Hematopoietic multipotent progenitor cell treated with erythropoietin and hydrocortisone succinate and interleukin-3 and kit ligand, for 4 days (in vitro differentiated cells): Measurements from ENCODE around the gene PREX1.
"Not testable (repeated sequence)": the region's sequence is repeated elsewhere in the genome, so short reads cannot be mapped to it uniquely, and the experiment has no call there.

Source experiments
- DNase-seq: peaks from one replicate; pipeline ENCODE4 v3.0.0-alpha.2; 2015

The PREX1 gene

DNA sequence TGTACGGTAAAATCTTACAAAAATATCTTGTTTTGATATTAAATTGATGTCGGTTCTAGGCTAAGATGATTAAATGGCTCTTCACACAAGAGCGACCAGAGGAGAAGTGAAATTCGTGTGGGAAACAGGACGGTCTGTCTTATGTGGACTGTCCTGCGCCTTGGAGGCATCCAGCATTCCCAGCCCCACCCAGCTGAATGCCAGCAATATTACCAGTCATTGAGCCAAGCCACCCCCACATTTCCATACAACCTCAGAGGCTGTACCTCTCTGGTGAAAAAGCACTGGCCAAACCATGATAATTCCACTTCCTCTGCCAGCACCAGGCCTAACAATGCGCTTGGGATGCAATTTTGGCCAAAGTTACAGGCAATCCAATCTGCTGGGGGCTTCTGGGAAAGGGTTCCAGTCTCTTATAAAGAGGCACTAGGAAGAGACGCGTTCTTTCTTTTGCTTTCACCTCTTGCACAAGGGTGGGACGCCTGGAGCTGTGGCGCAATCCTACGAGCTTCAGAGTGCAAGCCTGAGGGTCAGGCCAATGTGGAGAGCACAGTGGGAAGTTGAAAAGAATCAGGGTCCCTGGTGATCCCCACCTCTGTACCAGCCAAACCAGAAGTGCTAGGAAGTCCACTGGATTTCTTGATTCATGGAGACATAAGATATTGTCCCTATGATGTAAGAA, 213.1 kb downstream of the PREX1 start:
- peak; percentile 17 for DNase-seq

GRCh38 chr20:48613926-48614325, 213.9 kb downstream of the PREX1 start:
- no peak for DNase-seq

- no peak for DNase-seq
Measured at GRCh38 chr20:48612335-48612734, 215.5 kb downstream of the PREX1 start.

- DNase-seq: no peak
Measured at GRCh38 chr20:48610996-48611395, 216.8 kb downstream of the PREX1 start.

- DNase-seq: no peak
Measured at GRCh38 chr20:48609491-48609978, 218.3 kb downstream of the PREX1 start.

DNA sequence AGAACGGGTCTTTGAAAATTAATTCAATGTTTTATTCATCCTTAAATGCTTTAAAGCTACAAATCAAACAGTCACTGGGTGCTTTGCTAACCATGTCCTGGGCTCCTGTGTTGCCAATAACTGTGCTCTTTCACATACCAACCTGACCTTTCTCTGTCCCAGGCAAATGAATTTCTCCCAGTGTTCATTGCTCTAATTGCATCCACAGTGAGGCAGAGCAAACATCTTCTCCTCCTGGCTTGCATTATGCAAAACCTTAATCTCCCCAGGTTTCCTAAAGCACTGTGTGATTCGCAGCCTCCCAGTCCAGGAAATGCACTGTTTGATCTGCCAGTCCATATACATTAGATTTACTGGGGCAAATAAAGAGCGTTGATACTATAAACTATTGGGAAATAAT, 219.0 kb downstream of the PREX1 start:
- no peak for DNase-seq

- DNase-seq: no peak
Measured at GRCh38 chr20:48607544-48607865, 220.3 kb downstream of the PREX1 start.

- no peak for DNase-seq
Measured at GRCh38 chr20:48606841-48607543, 220.8 kb downstream of the PREX1 start.

- DNase-seq: no peak
Measured at GRCh38 chr20:48606172-48606840, 221.5 kb downstream of the PREX1 start.

DNA sequence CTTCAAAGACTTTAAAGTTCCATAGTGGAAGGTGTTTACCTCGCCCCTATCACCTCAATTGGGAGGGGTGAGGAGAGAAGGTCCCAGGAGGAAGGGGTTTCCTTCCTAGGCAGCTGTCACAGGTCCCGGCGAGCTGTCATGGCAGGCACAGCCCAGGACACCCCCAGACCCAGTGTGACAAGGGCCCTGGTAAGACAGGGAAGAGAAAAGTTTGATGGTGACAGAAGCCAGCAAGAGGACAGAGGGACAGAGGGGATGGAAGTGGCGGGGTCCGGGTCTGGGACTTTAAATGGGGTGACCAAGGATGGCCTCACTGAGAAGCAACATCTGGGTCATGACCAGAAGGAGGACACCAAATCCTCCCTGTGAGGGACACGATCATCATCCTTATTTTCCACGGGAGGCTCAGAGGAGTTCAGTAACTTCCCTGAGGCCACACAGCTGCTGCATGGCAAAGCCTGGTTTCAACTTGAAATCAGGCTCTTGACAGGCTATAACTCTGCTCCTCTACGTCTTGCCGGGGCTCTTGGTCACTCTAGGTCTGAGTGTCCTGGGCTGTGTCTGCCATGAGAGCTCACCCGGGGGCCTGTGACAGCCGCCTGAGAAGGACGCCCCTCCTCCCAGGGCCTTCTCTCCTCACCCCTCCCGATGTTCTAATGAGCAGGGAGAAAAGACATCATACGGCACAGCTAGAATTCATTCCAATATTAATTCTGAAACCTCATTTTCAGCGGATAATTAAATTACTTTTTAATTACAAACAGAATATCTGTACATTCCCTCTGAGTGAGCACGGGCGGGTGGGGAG, 222.2 kb downstream of the PREX1 start:
- DNase-seq: no peak

DNA sequence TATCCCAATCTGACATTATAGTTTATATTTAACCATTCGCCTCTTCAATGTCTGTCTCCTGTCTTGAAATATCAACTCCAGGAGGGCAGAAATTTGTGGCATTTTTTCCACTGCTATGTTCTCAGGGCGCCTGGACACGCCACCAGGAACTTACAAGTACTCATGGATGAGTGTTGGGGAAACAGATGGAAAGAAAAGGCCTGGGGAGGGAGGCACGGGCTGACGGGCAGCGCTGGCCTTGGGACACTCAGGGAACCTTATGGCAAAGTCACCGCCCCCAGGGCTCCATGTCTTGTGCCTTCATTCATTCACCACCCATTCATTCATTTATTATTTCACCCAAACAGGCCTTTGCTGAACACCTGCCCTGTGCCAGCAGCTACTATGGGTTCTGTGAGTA, 222.9 kb downstream of the PREX1 start:
- no peak for DNase-seq

GRCh38 chr20:48604426-48604825, 223.4 kb downstream of the PREX1 start:
- DNase-seq: no peak

GRCh38 chr20:48603819-48604405, 223.9 kb downstream of the PREX1 start:
- no peak for DNase-seq

GRCh38 chr20:48603116-48603818, 224.5 kb downstream of the PREX1 start:
- DNase-seq: no peak

GRCh38 chr20:48601798-48602197, 226.0 kb downstream of the PREX1 start:
- DNase-seq: no peak

GRCh38 chr20:48600470-48600945, 227.3 kb downstream of the PREX1 start:
- no peak for DNase-seq

GRCh38 chr20:48599748-48600469, 227.9 kb downstream of the PREX1 start:
- DNase-seq: no peak

DNA sequence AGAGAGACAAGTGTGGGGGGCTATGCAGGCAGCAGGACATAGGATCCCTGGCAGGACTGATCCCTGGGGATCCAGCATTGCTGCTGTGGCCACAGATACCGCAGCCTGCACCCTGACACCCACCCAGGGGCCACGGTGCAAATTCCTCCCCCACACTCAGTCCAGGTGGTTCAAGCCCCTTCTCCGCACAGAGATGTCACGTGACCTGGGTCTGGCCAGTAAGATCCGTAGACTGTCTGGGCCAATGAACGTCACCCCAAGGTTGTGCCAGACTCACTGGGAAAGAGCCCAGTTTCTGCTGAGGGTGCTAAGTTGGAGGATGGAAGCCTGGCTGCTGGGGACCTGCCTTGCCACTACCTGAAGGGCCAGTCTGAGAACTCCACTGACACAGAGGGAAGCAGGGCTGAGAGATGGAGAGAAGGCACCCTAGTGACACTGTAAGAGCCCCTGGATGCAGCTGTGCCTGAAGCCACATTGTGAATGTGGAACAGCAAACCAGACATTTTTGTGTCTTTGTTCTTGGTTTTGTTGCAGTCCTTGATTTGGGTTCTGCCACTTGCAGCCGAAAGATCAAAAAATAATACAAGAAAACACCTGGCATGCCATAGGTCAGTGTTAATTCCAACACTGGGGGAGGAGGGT, 228.6 kb downstream of the PREX1 start:
- DNase-seq: no peak

- DNase-seq: not testable (repeated sequence)
Measured at GRCh38 chr20:48598303-48598941, 229.4 kb downstream of the PREX1 start.
